HCT116 (cell line): ENCODE data around the gene SLTM. TPM values are rescaled to one million over a fixed set of nuclear protein-coding genes. Genes with fewer than 3 reads are reported as not detected.

ENCODE experiments used
- ATAC-seq: fragments of 200-7000 bp; cut with Tn5 transposase; 2 replicates; pipeline ENCODE4 v1.9.1; 2020; ENCODE audit warnings: mild to moderate bottlenecking, moderate library complexity
- BruUV-seq: library from RNA; stranded (reverse); fragments of 400-500 nt; replicated peaks from 2 replicates; lab custom pipeline; 2021; lab: Mats Ljungman, UMichigan
- CTCF ChIA-PET: fragments of 300-600 bp; sonication (Branson Sonifier 250); formaldehyde crosslinking; loops from one replicate; lab custom pipeline; 2021; ENCODE audit warnings: antibody characterized with exemption; lab: Charles Lee
- POLR2A ChIA-PET: fragments of 300-600, 350-600 bp; sonication (Branson Sonifier 250); formaldehyde crosslinking; loops from one replicate; lab custom pipeline; 2021; ENCODE audit warnings: antibody characterized with exemption; lab: Charles Lee
- RAD21 ChIA-PET, 2 experiments: fragments of 300-600 bp; sonication (Branson Sonifier 250); formaldehyde crosslinking; loops; one replicate each; lab custom pipeline; 2023; ENCODE audit warnings: low total read pairs in 2 of 2; ENCODE audit not compliant: uncharacterized antibody in 2 of 2, unreplicated experiment in 2 of 2, low non-redundant PET in 1 of 2; lab: Charles Lee
- DNase-seq: peaks from one replicate; pipeline ENCODE4 v3.0.0-alpha.2; 2010; ENCODE audit warnings: low read depth, low spot score
- H2AFZ ChIP-seq: fragments of 200-600 bp; shearing (Covaris generic), sonication (generic); 2 replicates; pipeline ENCODE4 v1.6.1; 2017; ENCODE audit warnings: low read depth, mixed run types, mixed read lengths, antibody characterized with exemption, low read length; ENCODE audit not compliant: poor library complexity, severe bottlenecking
- H3K27ac ChIP-seq: 2 replicates; pipeline ENCODE4 v1.5.1; 2012; ENCODE audit warnings: low read depth, low read length
- H3K27me3 ChIP-seq: fragments of 200-600 bp; sonication (generic); 2 replicates; pipeline ENCODE4 v1.6.1; 2016; ENCODE audit warnings: mixed run types, low read length, mixed read lengths; ENCODE audit not compliant: insufficient read depth
- H3K36me3 ChIP-seq, 2 experiments: fragments of 200-500 bp in 1 of 2; fragments of 200-600 bp in 1 of 2; sonication (Bioruptor generic) in 1 of 2; sonication (generic) in 1 of 2; 2 replicates each; pipeline versions ENCODE4 v1.5.1 to v1.6.1; 2014 to 2016; ENCODE audit warnings: low read length in 2 of 2, inconsistent platforms in 1 of 2, mixed read lengths in 1 of 2, mixed run types in 1 of 2; ENCODE audit not compliant: insufficient read depth in 2 of 2, control insufficient read depth in 1 of 2
- H3K4me1 ChIP-seq, 2 experiments: fragments of 200-600 bp in 1 of 2; sonication (generic) in 1 of 2; 2 replicates each; pipeline versions ENCODE4 v1.5.1 to v1.6.1; 2012 to 2017; ENCODE audit warnings: low read length in 2 of 2, inconsistent platforms in 1 of 2, mild to moderate bottlenecking in 1 of 2, mixed read lengths in 1 of 2, mixed run types in 1 of 2, moderate library complexity in 1 of 2; ENCODE audit not compliant: insufficient read depth in 2 of 2, control insufficient read depth in 1 of 2
- H3K4me2 ChIP-seq: fragments of 200-600 bp; sonication (generic); 2 replicates; pipeline ENCODE4 v1.6.1; 2017; ENCODE audit warnings: mixed run types, low read length, mixed read lengths
- H3K4me3 ChIP-seq, 2 experiments: fragments of 200-600 bp in 1 of 2; sonication (generic) in 1 of 2; replicated peaks in 1 of 2; 2 replicates each; pipeline ENCODE4 v1.5.1; 2011 to 2016; ENCODE audit warnings: low read length in 2 of 2, control low read depth in 1 of 2, low read depth in 1 of 2, mild to moderate bottlenecking in 1 of 2, mixed read lengths in 1 of 2, mixed run types in 1 of 2
- H3K79me2 ChIP-seq: fragments of 200-600 bp; sonication (generic); 2 replicates; pipeline ENCODE4 v1.6.1; 2017; ENCODE audit warnings: mild to moderate bottlenecking, mixed run types, low read length, moderate library complexity, mixed read lengths; ENCODE audit not compliant: insufficient read depth
- H3K9ac ChIP-seq: fragments of 200-600 bp; sonication (generic); 2 replicates; pipeline ENCODE4 v1.6.1; 2016; ENCODE audit warnings: low read length, mixed read lengths
- H3K9me2 ChIP-seq: fragments of 200-600 bp; sonication (generic), shearing (Covaris generic); 2 replicates; pipeline ENCODE4 v1.6.1; 2017; ENCODE audit warnings: mixed run types, mild to moderate bottlenecking, moderate library complexity; ENCODE audit not compliant: insufficient read depth
- H3K9me3 ChIP-seq, 2 experiments: fragments of 200-500 bp in 1 of 2; fragments of 200-600 bp in 1 of 2; sonication (Bioruptor generic) in 1 of 2; sonication (generic) in 1 of 2; 2 replicates each; pipeline ENCODE4 v1.6.1; 2014 to 2017; ENCODE audit warnings: low read length in 2 of 2, mixed read lengths in 2 of 2, inconsistent platforms in 1 of 2, low read depth in 1 of 2, mild to moderate bottlenecking in 1 of 2, mixed run types in 1 of 2, moderate library complexity in 1 of 2; ENCODE audit not compliant: control insufficient read depth in 1 of 2, insufficient read depth in 1 of 2
- H4K20me1 ChIP-seq: fragments of 200-600 bp; sonication (generic), shearing (Covaris generic); 2 replicates; pipeline ENCODE4 v1.6.1; 2017; ENCODE audit warnings: mixed run types, mild to moderate bottlenecking, moderate library complexity; ENCODE audit not compliant: insufficient read depth
- ATF3 ChIP-seq: IDR thresholded peaks from 2 replicates; pipeline ENCODE4 v1.6.1; 2012
- CBX3 ChIP-seq: IDR thresholded peaks from 2 replicates; pipeline ENCODE4 v1.6.1; 2012; ENCODE audit warnings: low read depth
- CEBPB ChIP-seq: IDR thresholded peaks from 2 replicates; pipeline ENCODE4 v1.6.1; 2012; ENCODE audit warnings: low read depth
- EGR1 ChIP-seq: IDR thresholded peaks from 2 replicates; pipeline ENCODE4 v1.6.1; 2012; ENCODE audit warnings: low read depth
- ELF1 ChIP-seq: IDR thresholded peaks from 2 replicates; pipeline ENCODE4 v1.6.1; 2012; ENCODE audit warnings: low read depth, borderline replicate concordance
- EZH2 ChIP-seq: fragments of 200-600 bp; sonication (generic); IDR thresholded peaks from 2 replicates; pipeline ENCODE4 v1.6.1; 2017; ENCODE audit warnings: antibody characterized with exemption, mixed run types
- RAD21 ChIP-seq: IDR thresholded peaks from 2 replicates; pipeline ENCODE4 v1.6.1; 2012; ENCODE audit warnings: low read depth, mild to moderate bottlenecking
- SIN3A ChIP-seq: IDR thresholded peaks from 2 replicates; pipeline ENCODE4 v1.6.1; 2012; ENCODE audit warnings: low read depth
- SRF ChIP-seq: IDR thresholded peaks from 2 replicates; pipeline ENCODE4 v1.6.1; 2012; ENCODE audit warnings: low read depth
- YY1 ChIP-seq: IDR thresholded peaks from 2 replicates; pipeline ENCODE4 v1.6.1; 2011; ENCODE audit warnings: low read length, low read depth, moderate library complexity, mild to moderate bottlenecking; ENCODE audit not compliant: insufficient replicate concordance; ENCODE audit errors: extremely low read depth
- ZBTB33 ChIP-seq: IDR thresholded peaks from 2 replicates; pipeline ENCODE4 v1.6.1; 2011; ENCODE audit warnings: mild to moderate bottlenecking, low read length, moderate library complexity; ENCODE audit not compliant: insufficient replicate concordance; ENCODE audit errors: extremely low read depth
- ZFX ChIP-seq: fragments of 450-650 bp; IDR thresholded peaks from 2 replicates; pipeline ENCODE4 v1.6.1; 2017
- intact Hi-C: fragments of 100-400 bp; cut with micrococcal nuclease; formaldehyde crosslinking; loops from 2 replicates; pipeline ENCODE4 v1.10.0; 2022
- total RNA-seq: library from RNA; stranded (reverse); gene quantifications from one replicate; pipeline ENCODE4 v1.2.1, GENCODE V29; 2021; ENCODE audit not compliant: unreplicated experiment

Gene SLTM
- total RNA-seq, 1 experiment from 2014 or later = 88.7 TPM

- H2AFZ ChIP-seq = no peak overlapping the region
- peaks cover 5 to 13% of the 10 kb centered on the region in 2 experiments; a peak in 2 of 4 replicates for H3K36me3 ChIP-seq
- no peak for DNase-seq
- TF ChIP-seq EGR1 = no peak
- no peak for TF ChIP-seq ZFX
- no peak for TF ChIP-seq RAD21
- TF ChIP-seq SRF = no peak
- no peak for TF ChIP-seq ELF1
- TF ChIP-seq ZBTB33 = no peak
- TF ChIP-seq CEBPB = no peak
- H3K9me2 ChIP-seq = no peaks in the 10 kb centered on the region
- CTCF ChIA-PET = no interaction called here
- no TSS peak for BruUV-seq
- POLR2A ChIA-PET = no interaction called here
- H3K9ac ChIP-seq = no peak overlapping the region
- RAD21 ChIA-PET = no interaction called here
- no peak overlapping the region for H3K4me2 ChIP-seq
- H4K20me1 ChIP-seq = peaks cover 5% of the 10 kb centered on the region
- H3K4me1 ChIP-seq = no peaks in the 10 kb centered on the region
- H3K27ac ChIP-seq = no peak overlapping the region
- peaks cover 95% of the 10 kb centered on the region for H3K79me2 ChIP-seq
- no peaks in the 10 kb centered on the region for H3K9me3 ChIP-seq
- H3K4me3 ChIP-seq = no peak overlapping the region
- no peaks in the 10 kb centered on the region for H3K27me3 ChIP-seq
- intact Hi-C loops = no loop called here
- ATAC-seq = no peak
These were observed 14.2 kb downstream of the SLTM start for GRCh38 chr15:58919232-58919631.

- Histone ChIP-seq H3K79me2 (peaks cover 95% of the 10 kb centered on the region), H3K9ac (no peak overlapping the region), H4K20me1 (peaks cover 5% of the 10 kb centered on the region; the same call in 1 of the 2 replicates), H3K4me1 (no peaks in the 10 kb centered on the region), H3K4me3 (no peak overlapping the region), H2AFZ (no peak overlapping the region), H3K36me3 (peaks cover 10 to 21% of the 10 kb centered on the region in 2 experiments; a peak in 3 of 4 replicates), H3K4me2 (no peak overlapping the region), H3K27ac (no peak overlapping the region), H3K9me3 (no peaks in the 10 kb centered on the region), H3K27me3 (no peaks in the 10 kb centered on the region), H3K9me2 (no peaks in the 10 kb centered on the region)
- intact Hi-C loops = no loop called here
- RAD21 ChIA-PET = no interaction called here
- DNase-seq = no peak
- ATAC-seq = no peak
- no TSS peak for BruUV-seq
- CTCF ChIA-PET = no interaction called here
- POLR2A ChIA-PET = interaction anchor here (1.6 kb wide), 1 partner anchor 10 kb away, joined by 6 read pairs; no protein-coding TSS in a partner anchor
- TF ChIP-seq YY1 (no peak), EGR1 (no peak), SIN3A (no peak), ZFX (no peak), CEBPB (no peak), ZBTB33 (no peak), EZH2 (no peak), ELF1 (no peak), CBX3 (no peak), ATF3 (no peak)
These were observed 15.2 kb downstream of the SLTM start for GRCh38 chr15:58918239-58918638.
